ENCODE results near the gene PLAAT1.

The PLAAT1 gene

DNA sequence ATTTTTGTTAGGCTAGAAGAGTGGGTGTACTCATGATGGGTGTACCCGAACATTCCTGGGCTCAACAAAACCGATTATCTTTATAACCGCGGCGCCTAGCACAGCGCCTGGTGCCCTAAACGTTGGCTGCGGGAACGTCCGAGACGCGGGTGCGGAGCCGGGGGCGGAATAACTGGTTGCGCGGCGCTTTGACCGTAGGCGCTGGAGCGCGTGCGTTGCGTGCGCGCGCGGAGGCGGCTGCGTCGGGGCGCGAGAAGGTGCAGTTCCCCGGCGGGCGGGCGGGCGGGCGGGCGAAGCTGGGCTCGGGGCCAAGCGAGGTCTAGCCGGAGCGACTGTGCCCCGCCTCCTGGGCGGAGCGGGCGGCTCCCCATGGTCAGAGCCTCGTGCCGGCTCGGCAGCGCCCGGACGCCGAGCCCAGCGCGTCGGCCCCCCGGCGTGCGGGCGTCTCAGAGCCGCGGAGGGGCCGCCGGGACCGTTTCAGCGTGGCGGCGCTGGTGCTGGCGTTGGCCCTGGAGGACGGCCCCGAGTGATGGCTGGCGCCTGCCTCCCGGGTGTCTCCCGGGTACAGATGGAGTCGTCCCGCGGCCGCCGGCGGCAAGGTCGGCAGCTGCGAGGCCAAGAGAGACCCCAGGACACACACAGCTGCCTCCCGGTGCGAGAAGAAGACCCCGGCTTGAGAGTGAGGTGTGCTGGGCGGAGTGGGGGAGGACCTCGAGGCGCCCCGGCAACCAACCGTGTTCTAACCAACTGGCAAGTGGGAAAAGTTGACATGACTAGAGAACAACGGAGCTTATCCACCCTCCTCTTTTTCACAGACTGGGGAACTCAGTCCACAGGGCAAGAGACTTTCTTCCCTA is at the start of gene PLAAT1:
Gene PLAAT1 (plus strand): TSS at position 373 of the 857 bp plus-strand sequence. CDS start 14,429 bp downstream, outside the sequence.
- peak; percentile 60 for DNase-seq

DNA sequence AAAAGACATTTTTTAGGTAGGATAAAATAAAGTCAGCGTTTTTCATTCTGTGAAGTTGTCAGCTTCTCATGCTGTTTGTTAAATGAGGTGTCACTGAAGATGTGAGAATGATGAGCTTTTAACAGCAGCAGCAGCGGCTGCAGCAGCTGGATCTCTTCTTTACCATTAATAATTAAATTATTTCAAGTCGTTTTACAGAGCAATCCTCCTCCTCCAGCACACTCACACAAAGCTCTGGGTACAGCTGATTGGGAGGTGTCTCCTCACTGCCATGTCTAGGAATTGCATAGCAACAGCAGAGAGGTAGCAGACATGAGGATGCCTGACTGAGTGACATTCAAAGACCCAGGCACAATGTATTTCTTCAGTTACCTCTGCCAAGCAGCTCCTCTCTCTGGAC is 46.7 kb upstream of the PLAAT1 start:
- DNase-seq = no peak

- DNase-seq = no peak
Measured at GRCh38 chr3:193196746-193197145, 44.3 kb upstream of the PLAAT1 start.

GRCh38 chr3:193207290-193208273 is 33.4 kb upstream of the PLAAT1 start:
- no peak for DNase-seq

DNA sequence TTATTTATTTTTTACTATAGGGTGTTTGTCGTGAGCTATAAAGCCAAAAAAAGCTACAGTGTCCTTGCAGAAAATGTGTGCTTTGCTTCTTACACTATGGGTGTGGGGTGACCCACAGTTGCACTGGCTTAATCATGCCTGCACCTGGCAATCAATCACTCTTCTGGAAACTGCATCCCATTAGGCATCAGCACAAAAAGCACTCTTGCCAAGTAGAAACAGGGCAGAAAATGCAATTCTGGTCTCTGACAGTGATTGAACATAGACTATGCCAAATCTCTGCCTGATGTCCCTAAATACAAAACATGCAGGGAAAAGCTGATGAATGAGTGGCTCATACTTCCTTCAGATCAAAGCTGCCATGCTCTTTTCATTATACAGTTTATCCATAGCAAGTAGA is 30.4 kb upstream of the PLAAT1 start:
- no peak for DNase-seq

GRCh38 chr3:193211173-193211572 is 29.8 kb upstream of the PLAAT1 start:
- no peak for DNase-seq

DNA sequence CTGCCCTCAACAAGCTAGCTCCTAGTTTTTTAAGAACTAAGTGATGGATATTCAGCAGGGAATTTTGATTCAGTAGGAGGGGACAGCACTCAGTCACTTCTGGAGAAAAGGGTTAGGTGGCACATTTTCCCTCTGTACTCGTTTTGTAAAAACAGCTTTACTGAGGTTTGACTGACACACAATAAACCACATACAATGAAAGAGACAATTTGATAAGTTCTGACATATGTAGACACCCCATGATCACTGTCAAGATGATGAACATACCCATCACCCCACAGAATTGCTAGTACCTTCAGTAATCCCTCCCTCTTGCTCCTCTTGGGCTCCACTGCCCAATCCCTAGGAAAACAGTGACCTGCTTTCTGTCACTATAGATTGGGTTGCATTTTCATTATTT is 29.0 kb upstream of the PLAAT1 start:
- no peak for DNase-seq

DNA sequence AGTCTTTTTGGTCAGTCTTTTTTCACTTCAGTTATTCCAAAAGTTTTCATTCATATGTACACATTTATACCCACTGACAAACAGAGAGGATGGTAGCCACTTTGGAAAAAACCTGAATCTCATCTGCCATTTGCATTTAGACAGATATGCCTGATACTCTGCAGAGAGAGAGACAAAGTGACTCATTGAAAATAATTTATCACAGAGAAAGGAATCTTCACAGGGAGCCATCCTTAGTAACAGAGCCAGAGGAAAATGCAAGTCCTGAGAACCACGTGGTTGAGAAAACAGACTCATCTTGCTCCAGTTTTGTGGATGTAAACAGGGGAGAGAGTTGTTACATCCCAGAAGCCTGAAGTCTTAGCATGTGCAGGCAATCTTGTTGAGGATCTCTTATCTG is 28.2 kb upstream of the PLAAT1 start:
- DNase-seq = no peak

GRCh38 chr3:193214445-193214844 is 26.6 kb upstream of the PLAAT1 start:
- no peak for DNase-seq

DNA sequence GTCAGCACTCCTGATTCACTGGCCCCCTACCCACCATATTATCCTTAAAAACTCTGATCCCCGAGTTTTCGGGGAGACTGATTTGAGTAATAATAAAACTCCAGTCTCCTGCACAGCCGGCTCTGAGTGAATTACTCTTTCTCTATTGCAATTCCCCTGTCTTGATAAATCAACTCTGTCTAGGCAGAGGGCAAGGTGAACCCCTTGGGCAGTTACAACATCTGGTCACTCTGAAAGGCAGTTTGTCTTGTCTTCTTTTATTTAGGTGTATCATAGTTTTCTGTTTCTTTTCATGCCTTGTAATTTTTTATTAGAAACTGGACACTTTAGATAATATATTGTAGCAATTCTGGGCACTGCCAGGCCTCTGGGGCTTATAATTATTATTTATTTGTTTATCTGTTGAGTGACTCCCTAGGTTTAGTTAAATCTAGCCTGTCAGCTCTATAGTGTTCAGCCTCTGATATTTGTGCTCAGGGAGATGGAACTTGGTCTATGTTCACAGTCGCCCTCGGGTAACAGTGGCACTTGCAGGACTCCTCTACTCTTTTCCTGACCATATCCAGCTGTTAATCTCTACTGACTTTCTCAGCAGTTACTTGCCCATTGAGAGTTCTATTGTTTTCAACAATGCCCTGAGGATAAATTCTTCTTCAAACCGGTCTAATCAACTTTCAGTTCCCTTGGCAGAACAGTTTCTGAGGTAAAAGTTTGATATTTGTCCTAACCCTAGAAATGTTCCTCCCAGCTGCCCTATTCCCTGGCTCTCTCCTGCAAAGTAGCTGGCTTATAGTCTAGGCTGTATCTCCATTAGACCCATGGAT is 15.5 kb upstream of the PLAAT1 start:
- DNase-seq = no peak

- DNase-seq = no peak
Measured at GRCh38 chr3:193228206-193228605, 12.8 kb upstream of the PLAAT1 start.

GRCh38 chr3:193229851-193230420 is 11.1 kb upstream of the PLAAT1 start:
- DNase-seq = no peak

- DNase-seq = no peak
Measured at GRCh38 chr3:193230610-193231009, 10.4 kb upstream of the PLAAT1 start.

- DNase-seq = no peak
Measured at GRCh38 chr3:193231201-193231600, 9.8 kb upstream of the PLAAT1 start.

GRCh38 chr3:193236599-193236998 is 4.4 kb upstream of the PLAAT1 start:
- DNase-seq = no peak

DNA sequence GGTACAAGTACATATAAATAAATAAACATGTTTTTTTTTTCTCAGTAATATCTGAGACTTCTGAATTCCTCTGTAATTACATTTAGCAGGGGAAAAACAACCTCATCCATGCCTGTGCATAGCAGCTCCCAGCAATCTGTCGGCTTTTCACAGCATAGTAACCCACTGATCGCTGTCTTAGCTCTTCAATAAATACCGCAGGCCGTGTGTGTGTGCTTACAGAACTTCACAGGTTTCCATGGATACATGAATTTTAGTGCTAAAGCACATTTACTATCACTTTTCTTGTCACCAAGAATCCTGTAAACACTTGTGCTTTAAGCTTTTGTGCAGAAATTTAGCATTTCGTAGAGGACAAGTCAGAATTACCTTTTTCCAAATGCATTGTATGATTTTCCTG is 4.0 kb upstream of the PLAAT1 start:
- no peak for DNase-seq

GRCh38 chr3:193240436-193240849 is 579 bp upstream of the PLAAT1 start:
- no peak for DNase-seq

DNA sequence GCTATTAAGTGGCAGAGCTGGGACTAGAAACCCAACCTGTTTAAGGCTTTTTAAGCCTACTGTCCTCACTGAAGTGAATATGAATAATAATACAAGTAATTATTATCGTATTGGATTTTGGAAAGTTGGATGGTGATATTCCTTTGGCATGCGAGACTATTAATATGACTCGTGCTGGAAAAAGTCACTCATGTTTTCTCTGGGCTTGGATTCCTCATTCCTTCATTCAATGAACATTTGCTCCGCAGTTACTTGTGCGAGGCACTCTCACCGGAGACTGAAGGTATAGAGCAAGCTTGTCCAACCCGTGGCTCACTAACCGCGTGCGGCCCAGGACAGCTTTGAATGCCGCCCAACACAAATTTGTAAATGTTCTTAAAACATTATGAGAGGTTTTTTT is 694 bp downstream of the PLAAT1 start:
- DNase-seq = no peak

DNA sequence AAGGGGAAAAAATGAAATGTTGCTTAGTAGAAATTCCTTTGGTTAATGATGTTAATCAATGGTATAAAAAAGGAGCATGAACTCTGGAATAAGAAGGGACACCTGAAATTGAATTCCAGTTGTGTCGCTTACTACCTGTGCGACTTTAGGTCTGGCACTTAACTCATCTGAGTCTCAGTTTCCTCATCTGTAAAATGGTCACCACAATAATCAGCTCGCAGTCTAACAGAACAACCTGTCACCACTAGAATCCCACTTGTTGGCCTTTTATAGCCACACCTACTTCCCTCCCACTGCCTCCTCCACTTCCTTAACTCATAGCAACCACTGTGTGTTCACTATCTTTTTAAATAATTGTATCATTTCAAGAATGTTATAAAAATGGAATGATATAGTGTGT is 2.5 kb downstream of the PLAAT1 start:
- no peak for DNase-seq

- DNase-seq = no peak
Measured at GRCh38 chr3:193248848-193249468, 7.9 kb downstream of the PLAAT1 start.

DNA sequence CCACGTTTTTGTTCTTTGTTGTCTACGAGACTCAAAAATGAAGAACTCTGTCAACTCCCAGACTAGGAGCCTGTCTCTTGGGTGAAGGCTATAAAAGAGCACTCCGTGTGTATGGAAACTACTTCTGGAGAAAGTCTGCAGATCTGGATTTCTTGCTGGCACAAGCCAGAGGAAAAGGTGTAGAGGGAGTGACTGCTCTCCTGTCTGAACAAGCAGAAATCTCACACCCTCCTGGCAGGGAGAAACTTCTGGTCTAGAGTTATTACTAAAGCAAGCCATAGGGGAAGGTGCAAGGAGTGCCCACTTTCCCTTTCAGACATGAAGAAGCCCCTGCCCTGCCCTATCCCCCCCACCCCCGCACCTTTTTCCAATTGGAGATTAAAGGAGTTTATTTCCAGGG is 9.5 kb downstream of the PLAAT1 start:
- no peak for DNase-seq

Measured in RPMI8226 (cell line).